HCT116 (cell line): ENCODE measurements around the gene ZCCHC24. TPM values are rescaled to one million over a fixed set of nuclear protein-coding genes. Genes with fewer than 3 reads are reported as not detected.

Experiments
- ATAC-seq: fragments of 200-7000 bp; cut with Tn5 transposase; 2 replicates; pipeline ENCODE4 v1.9.1; 2020; ENCODE audit warnings: mild to moderate bottlenecking, moderate library complexity
- BruUV-seq: library from RNA; stranded (reverse); fragments of 400-500 nt; replicated peaks from 2 replicates; lab custom pipeline; 2021; lab: Mats Ljungman, UMichigan
- CTCF ChIA-PET: fragments of 300-600 bp; sonication (Branson Sonifier 250); formaldehyde crosslinking; loops from one replicate; lab custom pipeline; 2021; ENCODE audit warnings: antibody characterized with exemption; lab: Charles Lee
- POLR2A ChIA-PET: fragments of 300-600, 350-600 bp; sonication (Branson Sonifier 250); formaldehyde crosslinking; loops from one replicate; lab custom pipeline; 2021; ENCODE audit warnings: antibody characterized with exemption; lab: Charles Lee
- RAD21 ChIA-PET, 2 experiments: fragments of 300-600 bp; sonication (Branson Sonifier 250); formaldehyde crosslinking; loops; one replicate each; lab custom pipeline; 2023; ENCODE audit warnings: low total read pairs in 2 of 2; ENCODE audit not compliant: uncharacterized antibody in 2 of 2, unreplicated experiment in 2 of 2, low non-redundant PET in 1 of 2; lab: Charles Lee
- DNase-seq: peaks from one replicate; pipeline ENCODE4 v3.0.0-alpha.2; 2010; ENCODE audit warnings: low read depth, low spot score
- H2AFZ ChIP-seq: fragments of 200-600 bp; shearing (Covaris generic), sonication (generic); 2 replicates; pipeline ENCODE4 v1.6.1; 2017; ENCODE audit warnings: low read depth, mixed run types, mixed read lengths, antibody characterized with exemption, low read length; ENCODE audit not compliant: poor library complexity, severe bottlenecking
- H3K27ac ChIP-seq: 2 replicates; pipeline ENCODE4 v1.5.1; 2012; ENCODE audit warnings: low read depth, low read length
- H3K27me3 ChIP-seq: fragments of 200-600 bp; sonication (generic); 2 replicates; pipeline ENCODE4 v1.6.1; 2016; ENCODE audit warnings: mixed run types, low read length, mixed read lengths; ENCODE audit not compliant: insufficient read depth
- H3K36me3 ChIP-seq, 2 experiments: fragments of 200-500 bp in 1 of 2; fragments of 200-600 bp in 1 of 2; sonication (Bioruptor generic) in 1 of 2; sonication (generic) in 1 of 2; 2 replicates each; pipeline versions ENCODE4 v1.5.1 to v1.6.1; 2014 to 2016; ENCODE audit warnings: low read length in 2 of 2, inconsistent platforms in 1 of 2, mixed read lengths in 1 of 2, mixed run types in 1 of 2; ENCODE audit not compliant: insufficient read depth in 2 of 2, control insufficient read depth in 1 of 2
- H3K4me1 ChIP-seq, 2 experiments: fragments of 200-600 bp in 1 of 2; sonication (generic) in 1 of 2; 2 replicates each; pipeline versions ENCODE4 v1.5.1 to v1.6.1; 2012 to 2017; ENCODE audit warnings: low read length in 2 of 2, inconsistent platforms in 1 of 2, mild to moderate bottlenecking in 1 of 2, mixed read lengths in 1 of 2, mixed run types in 1 of 2, moderate library complexity in 1 of 2; ENCODE audit not compliant: insufficient read depth in 2 of 2, control insufficient read depth in 1 of 2
- H3K4me2 ChIP-seq: fragments of 200-600 bp; sonication (generic); 2 replicates; pipeline ENCODE4 v1.6.1; 2017; ENCODE audit warnings: mixed run types, low read length, mixed read lengths
- H3K4me3 ChIP-seq, 2 experiments: fragments of 200-600 bp in 1 of 2; sonication (generic) in 1 of 2; replicated peaks in 1 of 2; 2 replicates each; pipeline ENCODE4 v1.5.1; 2011 to 2016; ENCODE audit warnings: low read length in 2 of 2, control low read depth in 1 of 2, low read depth in 1 of 2, mild to moderate bottlenecking in 1 of 2, mixed read lengths in 1 of 2, mixed run types in 1 of 2
- H3K79me2 ChIP-seq: fragments of 200-600 bp; sonication (generic); 2 replicates; pipeline ENCODE4 v1.6.1; 2017; ENCODE audit warnings: mild to moderate bottlenecking, mixed run types, low read length, moderate library complexity, mixed read lengths; ENCODE audit not compliant: insufficient read depth
- H3K9ac ChIP-seq: fragments of 200-600 bp; sonication (generic); 2 replicates; pipeline ENCODE4 v1.6.1; 2016; ENCODE audit warnings: low read length, mixed read lengths
- H3K9me2 ChIP-seq: fragments of 200-600 bp; sonication (generic), shearing (Covaris generic); 2 replicates; pipeline ENCODE4 v1.6.1; 2017; ENCODE audit warnings: mixed run types, mild to moderate bottlenecking, moderate library complexity; ENCODE audit not compliant: insufficient read depth
- H3K9me3 ChIP-seq, 2 experiments: fragments of 200-500 bp in 1 of 2; fragments of 200-600 bp in 1 of 2; sonication (Bioruptor generic) in 1 of 2; sonication (generic) in 1 of 2; 2 replicates each; pipeline ENCODE4 v1.6.1; 2014 to 2017; ENCODE audit warnings: low read length in 2 of 2, mixed read lengths in 2 of 2, inconsistent platforms in 1 of 2, low read depth in 1 of 2, mild to moderate bottlenecking in 1 of 2, mixed run types in 1 of 2, moderate library complexity in 1 of 2; ENCODE audit not compliant: control insufficient read depth in 1 of 2, insufficient read depth in 1 of 2
- H4K20me1 ChIP-seq: fragments of 200-600 bp; sonication (generic), shearing (Covaris generic); 2 replicates; pipeline ENCODE4 v1.6.1; 2017; ENCODE audit warnings: mixed run types, mild to moderate bottlenecking, moderate library complexity; ENCODE audit not compliant: insufficient read depth
- CBX3 ChIP-seq: IDR thresholded peaks from 2 replicates; pipeline ENCODE4 v1.6.1; 2012; ENCODE audit warnings: low read depth
- CEBPB ChIP-seq: IDR thresholded peaks from 2 replicates; pipeline ENCODE4 v1.6.1; 2012; ENCODE audit warnings: low read depth
- EGR1 ChIP-seq: IDR thresholded peaks from 2 replicates; pipeline ENCODE4 v1.6.1; 2012; ENCODE audit warnings: low read depth
- ELF1 ChIP-seq: IDR thresholded peaks from 2 replicates; pipeline ENCODE4 v1.6.1; 2012; ENCODE audit warnings: low read depth, borderline replicate concordance
- EZH2 ChIP-seq: fragments of 200-600 bp; sonication (generic); IDR thresholded peaks from 2 replicates; pipeline ENCODE4 v1.6.1; 2017; ENCODE audit warnings: antibody characterized with exemption, mixed run types
- EZH2phosphoT487 ChIP-seq: fragments of 200-600 bp; IDR thresholded peaks from 2 replicates; pipeline ENCODE4 v1.6.1; 2018; ENCODE audit warnings: antibody characterized with exemption, borderline replicate concordance
- FOSL1 ChIP-seq: IDR thresholded peaks from 2 replicates; pipeline ENCODE4 v1.6.1; 2012; ENCODE audit warnings: low read depth
- JUND ChIP-seq: IDR thresholded peaks from 2 replicates; pipeline ENCODE4 v1.6.1; 2012
- POLR2A ChIP-seq: IDR thresholded peaks from 2 replicates; pipeline ENCODE4 v1.7.0; 2011; ENCODE audit warnings: borderline replicate concordance; ENCODE audit not compliant: insufficient read depth, insufficient read length; ENCODE audit errors: extremely low read depth
- POLR2AphosphoS5 ChIP-seq: IDR thresholded peaks from 2 replicates; pipeline ENCODE4 v1.6.1; 2011; ENCODE audit warnings: mild to moderate bottlenecking, low read depth, low read length, moderate library complexity
- RAD21 ChIP-seq: IDR thresholded peaks from 2 replicates; pipeline ENCODE4 v1.6.1; 2012; ENCODE audit warnings: low read depth, mild to moderate bottlenecking
- SIN3A ChIP-seq: IDR thresholded peaks from 2 replicates; pipeline ENCODE4 v1.6.1; 2012; ENCODE audit warnings: low read depth
- SRF ChIP-seq: IDR thresholded peaks from 2 replicates; pipeline ENCODE4 v1.6.1; 2012; ENCODE audit warnings: low read depth
- ZFX ChIP-seq: fragments of 450-650 bp; IDR thresholded peaks from 2 replicates; pipeline ENCODE4 v1.6.1; 2017
- ZNF274 ChIP-seq: fragments of 200-500 bp; sonication (Bioruptor generic); IDR thresholded peaks from 2 replicates; pipeline ENCODE4 v1.6.1; 2014; ENCODE audit warnings: mild to moderate bottlenecking, low read depth, low read length, inconsistent platforms
- intact Hi-C: fragments of 100-400 bp; cut with micrococcal nuclease; formaldehyde crosslinking; loops from 2 replicates; pipeline ENCODE4 v1.10.0; 2022
- total RNA-seq: library from RNA; stranded (reverse); gene quantifications from one replicate; pipeline ENCODE4 v1.2.1, GENCODE V29; 2021; ENCODE audit not compliant: unreplicated experiment
- TF ChIP-seq, protein P1 (sequence below): IDR thresholded peaks from 2 replicates; pipeline ENCODE4 v1.6.1; 2012
- TF ChIP-seq, protein P2 (sequence below): IDR thresholded peaks from 2 replicates; pipeline ENCODE4 v1.6.1; 2012; ENCODE audit warnings: low read depth
- TF ChIP-seq, protein P3 (sequence below), 3 experiments: fragments of 200-600 bp in 1 of 3; sonication (generic) in 1 of 3; IDR thresholded peaks in 2 of 3; conservative IDR thresholded peaks in 1 of 3; 2 replicates each; pipeline ENCODE4 v1.5.1; 2012 to 2017; ENCODE audit warnings: low read depth in 2 of 3, low read length in 2 of 3, antibody characterized with exemption in 1 of 3, borderline replicate concordance in 1 of 3, control low read depth in 1 of 3, mild to moderate bottlenecking in 1 of 3, mixed read lengths in 1 of 3, mixed run types in 1 of 3, moderate library complexity in 1 of 3; ENCODE audit not compliant: insufficient read depth in 1 of 3

Gene ZCCHC24
- total RNA-seq, 1 experiment from 2014 or later, result 7.0 TPM

DNA sequence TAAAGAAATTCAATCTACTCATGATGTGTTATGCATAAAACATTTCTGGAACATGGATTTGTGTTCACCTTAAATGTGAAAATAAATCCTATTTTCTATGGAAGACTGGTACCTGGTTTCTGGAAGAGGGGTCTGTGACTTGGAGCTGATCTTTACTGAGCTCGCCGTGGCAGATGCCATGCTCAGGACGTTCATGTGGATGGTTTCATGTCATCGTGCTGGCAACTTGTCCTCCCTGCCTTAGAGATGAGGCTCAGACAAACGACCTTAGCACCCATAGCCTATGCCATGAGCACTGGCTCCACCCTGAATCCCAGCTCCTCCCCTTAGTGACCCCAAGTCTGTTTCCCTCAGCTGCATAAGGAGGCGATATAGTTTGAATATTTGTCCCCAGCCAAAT, 90.8 kb downstream of the ZCCHC24 start:
- no peaks in the 10 kb centered on the region for H3K9me3 ChIP-seq
- TF ChIP-seq ZFX (no peak), CBX3 (no peak), CEBPB (no peak), EGR1 (no peak), RAD21 (no peak), JUND (no peak), ZNF274 (no peak), POLR2A (no peak), POLR2AphosphoS5 (no peak), SRF (no peak), EZH2 (no peak), ELF1 (no peak), SIN3A (no peak), FOSL1 (no peak), EZH2phosphoT487 (no peak)
- TF ChIP-seq, protein P1, sequence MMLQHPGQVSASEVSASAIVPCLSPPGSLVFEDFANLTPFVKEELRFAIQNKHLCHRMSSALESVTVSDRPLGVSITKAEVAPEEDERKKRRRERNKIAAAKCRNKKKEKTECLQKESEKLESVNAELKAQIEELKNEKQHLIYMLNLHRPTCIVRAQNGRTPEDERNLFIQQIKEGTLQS, result no peak
- TF ChIP-seq, protein P2, sequence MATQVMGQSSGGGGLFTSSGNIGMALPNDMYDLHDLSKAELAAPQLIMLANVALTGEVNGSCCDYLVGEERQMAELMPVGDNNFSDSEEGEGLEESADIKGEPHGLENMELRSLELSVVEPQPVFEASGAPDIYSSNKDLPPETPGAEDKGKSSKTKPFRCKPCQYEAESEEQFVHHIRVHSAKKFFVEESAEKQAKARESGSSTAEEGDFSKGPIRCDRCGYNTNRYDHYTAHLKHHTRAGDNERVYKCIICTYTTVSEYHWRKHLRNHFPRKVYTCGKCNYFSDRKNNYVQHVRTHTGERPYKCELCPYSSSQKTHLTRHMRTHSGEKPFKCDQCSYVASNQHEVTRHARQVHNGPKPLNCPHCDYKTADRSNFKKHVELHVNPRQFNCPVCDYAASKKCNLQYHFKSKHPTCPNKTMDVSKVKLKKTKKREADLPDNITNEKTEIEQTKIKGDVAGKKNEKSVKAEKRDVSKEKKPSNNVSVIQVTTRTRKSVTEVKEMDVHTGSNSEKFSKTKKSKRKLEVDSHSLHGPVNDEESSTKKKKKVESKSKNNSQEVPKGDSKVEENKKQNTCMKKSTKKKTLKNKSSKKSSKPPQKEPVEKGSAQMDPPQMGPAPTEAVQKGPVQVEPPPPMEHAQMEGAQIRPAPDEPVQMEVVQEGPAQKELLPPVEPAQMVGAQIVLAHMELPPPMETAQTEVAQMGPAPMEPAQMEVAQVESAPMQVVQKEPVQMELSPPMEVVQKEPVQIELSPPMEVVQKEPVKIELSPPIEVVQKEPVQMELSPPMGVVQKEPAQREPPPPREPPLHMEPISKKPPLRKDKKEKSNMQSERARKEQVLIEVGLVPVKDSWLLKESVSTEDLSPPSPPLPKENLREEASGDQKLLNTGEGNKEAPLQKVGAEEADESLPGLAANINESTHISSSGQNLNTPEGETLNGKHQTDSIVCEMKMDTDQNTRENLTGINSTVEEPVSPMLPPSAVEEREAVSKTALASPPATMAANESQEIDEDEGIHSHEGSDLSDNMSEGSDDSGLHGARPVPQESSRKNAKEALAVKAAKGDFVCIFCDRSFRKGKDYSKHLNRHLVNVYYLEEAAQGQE, result no peak
- TF ChIP-seq, protein P3, sequence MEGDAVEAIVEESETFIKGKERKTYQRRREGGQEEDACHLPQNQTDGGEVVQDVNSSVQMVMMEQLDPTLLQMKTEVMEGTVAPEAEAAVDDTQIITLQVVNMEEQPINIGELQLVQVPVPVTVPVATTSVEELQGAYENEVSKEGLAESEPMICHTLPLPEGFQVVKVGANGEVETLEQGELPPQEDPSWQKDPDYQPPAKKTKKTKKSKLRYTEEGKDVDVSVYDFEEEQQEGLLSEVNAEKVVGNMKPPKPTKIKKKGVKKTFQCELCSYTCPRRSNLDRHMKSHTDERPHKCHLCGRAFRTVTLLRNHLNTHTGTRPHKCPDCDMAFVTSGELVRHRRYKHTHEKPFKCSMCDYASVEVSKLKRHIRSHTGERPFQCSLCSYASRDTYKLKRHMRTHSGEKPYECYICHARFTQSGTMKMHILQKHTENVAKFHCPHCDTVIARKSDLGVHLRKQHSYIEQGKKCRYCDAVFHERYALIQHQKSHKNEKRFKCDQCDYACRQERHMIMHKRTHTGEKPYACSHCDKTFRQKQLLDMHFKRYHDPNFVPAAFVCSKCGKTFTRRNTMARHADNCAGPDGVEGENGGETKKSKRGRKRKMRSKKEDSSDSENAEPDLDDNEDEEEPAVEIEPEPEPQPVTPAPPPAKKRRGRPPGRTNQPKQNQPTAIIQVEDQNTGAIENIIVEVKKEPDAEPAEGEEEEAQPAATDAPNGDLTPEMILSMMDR (IDR thresholded peaks at IDR 0.05 in 2 of 3, conservative IDR thresholded peaks at IDR 0.05 in 1 of 3; ENCODE audit: borderline replicate concordance in 1 of 3, insufficient read depth in 1 of 3, low read depth in 2 of 3, low read length in 2 of 3), result no peak
- TF ChIP-seq, all 23 proteins: peak for 0
- no peak overlapping the region for H3K9ac ChIP-seq
- H3K27me3 ChIP-seq, result no peaks in the 10 kb centered on the region
- H3K79me2 ChIP-seq, result peaks cover 43% of the 10 kb centered on the region
- DNase-seq (no peak), ATAC-seq (no peak)
- ChIA-PET CTCF (no interaction called here), RAD21 (no interaction called here), POLR2A (no interaction called here)
- no peaks in the 10 kb centered on the region for H3K9me2 ChIP-seq
- intact Hi-C loops, result no loop called here
- H3K4me2 ChIP-seq, result no peak overlapping the region
- no TSS peak for BruUV-seq
- H3K27ac ChIP-seq, result no peak overlapping the region
- no peak overlapping the region for H2AFZ ChIP-seq
- H3K36me3 ChIP-seq, result peaks cover 34 to 58% of the 10 kb centered on the region in 2 experiments
- H4K20me1 ChIP-seq, result peaks cover 5% of the 10 kb centered on the region; the same call in 1 of the 2 replicates
- H3K4me1 ChIP-seq, result no peaks in the 10 kb centered on the region
- H3K4me3 ChIP-seq, result no peak overlapping the region
